Renal cortical epithelial cell (primary cell): ENCODE measurements around the gene TBC1D32. TPM values are rescaled to one million over a fixed set of nuclear protein-coding genes. Genes with fewer than 3 reads are reported as not detected.
"Not testable (repeated sequence)": the region's sequence is repeated elsewhere in the genome, so short reads cannot be mapped to it uniquely, and the experiment has no call there.

ENCODE experiments used
- DNase-seq: peaks from one replicate; pipeline ENCODE4 v3.0.0-alpha.2; 2011; ENCODE audit warnings: low read depth
- total RNA-seq: library from RNA; depleted of rRNA; stranded (reverse); fragments of >200 nt; gene quantifications from 2 replicates; pipeline ENCODE4 v1.2.3, GENCODE V29; 2014

The TBC1D32 gene
- total RNA-seq, 1 donor from 2014 or later = 22.9 TPM

GRCh38 chr6:121223930-121224329 lies 110.3 kb downstream of the TBC1D32 start:
- DNase-seq = no peak

- no peak for DNase-seq
Observed at GRCh38 chr6:121223212-121223611, 111.1 kb downstream of the TBC1D32 start.

GRCh38 chr6:121222656-121223055 lies 111.6 kb downstream of the TBC1D32 start:
- peak; percentile 61 for DNase-seq

GRCh38 chr6:121216928-121217327 lies 117.4 kb downstream of the TBC1D32 start:
- peak; percentile 18 for DNase-seq

- DNase-seq = not testable (repeated sequence)
Observed at GRCh38 chr6:121213341-121213740, 120.9 kb downstream of the TBC1D32 start.

- DNase-seq = no peak
Observed at GRCh38 chr6:121210943-121211342, 123.3 kb downstream of the TBC1D32 start.

GRCh38 chr6:121205569-121205968 lies 128.7 kb downstream of the TBC1D32 start:
- DNase-seq = no peak

GRCh38 chr6:121201105-121201504 lies 133.2 kb downstream of the TBC1D32 start:
- DNase-seq = peak; percentile 67

- not testable (repeated sequence) for DNase-seq
Observed at GRCh38 chr6:121196042-121196441, 138.2 kb downstream of the TBC1D32 start.

- no peak for DNase-seq
Observed at GRCh38 chr6:121190122-121190521, 144.2 kb downstream of the TBC1D32 start.

- no peak for DNase-seq
Observed at GRCh38 chr6:121188356-121188755, 145.9 kb downstream of the TBC1D32 start.

- DNase-seq = peak; percentile 21
Observed at GRCh38 chr6:121187833-121188200, 146.5 kb downstream of the TBC1D32 start.

- peak; percentile 16 for DNase-seq
Observed at GRCh38 chr6:121187200-121187832, 147.0 kb downstream of the TBC1D32 start.

- no peak for DNase-seq
Observed at GRCh38 chr6:121183742-121184141, 150.5 kb downstream of the TBC1D32 start.

GRCh38 chr6:121175827-121176226 lies 158.5 kb downstream of the TBC1D32 start:
- no peak for DNase-seq

- DNase-seq = not testable (repeated sequence)
Observed at GRCh38 chr6:121172451-121172850, 161.8 kb downstream of the TBC1D32 start.

- no peak for DNase-seq
Observed at GRCh38 chr6:121171879-121172278, 162.4 kb downstream of the TBC1D32 start.

- no peak for DNase-seq
Observed at GRCh38 chr6:121161886-121162285, 172.4 kb downstream of the TBC1D32 start.

GRCh38 chr6:121160276-121160675 lies 174.0 kb downstream of the TBC1D32 start:
- no peak for DNase-seq

GRCh38 chr6:121158891-121159290 lies 175.4 kb downstream of the TBC1D32 start:
- DNase-seq = no peak

GRCh38 chr6:121158438-121158837 lies 175.8 kb downstream of the TBC1D32 start:
- DNase-seq = no peak

- DNase-seq = no peak
Observed at GRCh38 chr6:121157906-121158305, 176.4 kb downstream of the TBC1D32 start.

GRCh38 chr6:121143476-121143875 lies 190.8 kb downstream of the TBC1D32 start:
- DNase-seq = peak; percentile 86

- peak; percentile 23 for DNase-seq
Observed at GRCh38 chr6:121142093-121142492, 192.2 kb downstream of the TBC1D32 start.
